GM06990 (cell line): ENCODE results near the gene PTGR3.

Experiments
- DNase-seq: peaks from one replicate; pipeline ENCODE4 v3.0.0-alpha.2; 2011; ENCODE audit not compliant: insufficient read length; ENCODE audit errors: extremely low read depth
- H3K27me3 ChIP-seq: replicated peaks from 2 replicates; pipeline ENCODE4 v1.6.0; 2011; ENCODE audit warnings: low read length; ENCODE audit not compliant: control insufficient read depth, insufficient read depth
- H3K36me3 ChIP-seq: 2 replicates; pipeline ENCODE4 v1.5.1; 2011; ENCODE audit warnings: low read length; ENCODE audit not compliant: control insufficient read depth, insufficient read depth
- H3K4me3 ChIP-seq: replicated peaks from 2 replicates; pipeline ENCODE4 v1.5.1; 2011; ENCODE audit warnings: low read depth, mild to moderate bottlenecking, control low read depth, low read length
- TF ChIP-seq, protein P1 (sequence below): IDR thresholded peaks from 2 replicates; pipeline ENCODE4 v1.5.1; 2011; ENCODE audit warnings: low read length, control low read depth, mild to moderate bottlenecking, inconsistent platforms; ENCODE audit not compliant: insufficient read depth, poor library complexity, severe bottlenecking

PTGR3 gene

DNA sequence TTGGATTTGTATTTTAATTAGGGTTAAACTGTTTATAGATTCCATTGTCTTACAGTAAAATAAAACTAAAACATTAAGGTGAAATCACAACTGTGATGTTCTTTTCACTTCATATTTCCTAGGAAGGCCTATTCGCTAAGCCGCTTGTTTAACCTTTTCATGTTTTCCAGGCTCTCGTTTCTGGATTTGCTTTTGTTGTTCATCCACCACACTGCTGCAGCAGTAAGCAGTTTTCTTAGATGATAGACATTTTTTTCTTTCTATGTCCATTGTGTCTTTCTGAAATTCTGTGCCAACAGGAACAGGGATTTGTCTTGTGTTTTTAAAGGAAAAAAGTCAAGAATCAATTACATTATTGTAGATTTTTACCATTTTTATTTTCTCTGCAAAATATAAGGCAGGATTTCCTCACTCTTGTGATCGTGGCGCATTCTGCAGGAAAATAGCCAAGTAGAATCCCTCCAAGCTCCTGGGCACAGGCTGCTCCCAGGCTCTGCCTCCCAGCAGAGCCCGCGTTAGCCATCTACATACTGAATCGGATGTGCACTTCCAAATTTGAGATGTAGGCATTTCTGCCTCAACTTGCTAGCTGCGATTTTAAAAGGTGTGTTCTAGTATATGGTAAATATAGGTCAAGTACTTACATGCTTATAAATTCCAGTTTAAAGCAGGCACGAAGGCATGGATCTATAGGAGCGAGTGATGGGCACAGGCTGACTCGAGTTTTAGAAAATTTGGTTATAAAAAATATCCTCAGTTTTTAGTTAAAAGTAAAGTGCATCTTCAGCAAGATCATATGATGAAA, 11.8 kb upstream of the PTGR3 start:
- no peak for DNase-seq
- Histone ChIP-seq H3K36me3 (no peaks in the 10 kb centered on the region), H3K4me3 (no peak overlapping the region), H3K27me3 (no peaks in the 10 kb centered on the region)
- TF ChIP-seq, protein P1, sequence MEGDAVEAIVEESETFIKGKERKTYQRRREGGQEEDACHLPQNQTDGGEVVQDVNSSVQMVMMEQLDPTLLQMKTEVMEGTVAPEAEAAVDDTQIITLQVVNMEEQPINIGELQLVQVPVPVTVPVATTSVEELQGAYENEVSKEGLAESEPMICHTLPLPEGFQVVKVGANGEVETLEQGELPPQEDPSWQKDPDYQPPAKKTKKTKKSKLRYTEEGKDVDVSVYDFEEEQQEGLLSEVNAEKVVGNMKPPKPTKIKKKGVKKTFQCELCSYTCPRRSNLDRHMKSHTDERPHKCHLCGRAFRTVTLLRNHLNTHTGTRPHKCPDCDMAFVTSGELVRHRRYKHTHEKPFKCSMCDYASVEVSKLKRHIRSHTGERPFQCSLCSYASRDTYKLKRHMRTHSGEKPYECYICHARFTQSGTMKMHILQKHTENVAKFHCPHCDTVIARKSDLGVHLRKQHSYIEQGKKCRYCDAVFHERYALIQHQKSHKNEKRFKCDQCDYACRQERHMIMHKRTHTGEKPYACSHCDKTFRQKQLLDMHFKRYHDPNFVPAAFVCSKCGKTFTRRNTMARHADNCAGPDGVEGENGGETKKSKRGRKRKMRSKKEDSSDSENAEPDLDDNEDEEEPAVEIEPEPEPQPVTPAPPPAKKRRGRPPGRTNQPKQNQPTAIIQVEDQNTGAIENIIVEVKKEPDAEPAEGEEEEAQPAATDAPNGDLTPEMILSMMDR: no peak

DNA sequence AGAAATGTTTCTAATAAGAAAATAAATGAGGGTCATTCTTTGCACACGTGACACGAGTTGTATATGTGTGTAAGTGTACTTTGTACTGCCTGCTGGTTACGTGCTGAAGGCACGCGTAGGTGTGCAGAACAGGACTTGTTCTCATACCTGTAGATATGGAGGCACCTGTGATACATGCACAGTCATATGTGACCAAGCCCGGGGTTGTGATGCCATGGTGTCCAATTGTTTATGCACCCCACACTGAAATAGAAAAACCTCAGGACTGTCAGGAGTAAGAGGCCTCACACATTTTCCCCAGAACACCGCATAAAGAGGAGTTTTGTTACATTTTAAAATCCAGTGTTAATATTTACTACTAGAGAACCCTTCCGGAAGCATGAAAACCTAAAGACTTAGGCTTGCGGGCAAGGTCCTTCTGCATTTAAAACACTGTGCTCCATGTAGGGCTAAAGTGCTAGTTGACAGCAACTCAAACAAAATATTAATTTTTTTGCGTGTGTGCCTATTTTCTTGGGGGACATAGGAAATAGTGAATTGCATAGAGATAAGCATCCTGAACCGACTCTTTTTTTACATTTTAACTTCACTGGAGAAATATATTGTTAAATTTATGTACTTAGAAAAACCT, 10.9 kb upstream of the PTGR3 start:
- TF ChIP-seq, protein P1: no peak
- DNase-seq: no peak
- Histone ChIP-seq H3K36me3 (no peaks in the 10 kb centered on the region), H3K4me3 (no peak overlapping the region), H3K27me3 (no peaks in the 10 kb centered on the region)

DNA sequence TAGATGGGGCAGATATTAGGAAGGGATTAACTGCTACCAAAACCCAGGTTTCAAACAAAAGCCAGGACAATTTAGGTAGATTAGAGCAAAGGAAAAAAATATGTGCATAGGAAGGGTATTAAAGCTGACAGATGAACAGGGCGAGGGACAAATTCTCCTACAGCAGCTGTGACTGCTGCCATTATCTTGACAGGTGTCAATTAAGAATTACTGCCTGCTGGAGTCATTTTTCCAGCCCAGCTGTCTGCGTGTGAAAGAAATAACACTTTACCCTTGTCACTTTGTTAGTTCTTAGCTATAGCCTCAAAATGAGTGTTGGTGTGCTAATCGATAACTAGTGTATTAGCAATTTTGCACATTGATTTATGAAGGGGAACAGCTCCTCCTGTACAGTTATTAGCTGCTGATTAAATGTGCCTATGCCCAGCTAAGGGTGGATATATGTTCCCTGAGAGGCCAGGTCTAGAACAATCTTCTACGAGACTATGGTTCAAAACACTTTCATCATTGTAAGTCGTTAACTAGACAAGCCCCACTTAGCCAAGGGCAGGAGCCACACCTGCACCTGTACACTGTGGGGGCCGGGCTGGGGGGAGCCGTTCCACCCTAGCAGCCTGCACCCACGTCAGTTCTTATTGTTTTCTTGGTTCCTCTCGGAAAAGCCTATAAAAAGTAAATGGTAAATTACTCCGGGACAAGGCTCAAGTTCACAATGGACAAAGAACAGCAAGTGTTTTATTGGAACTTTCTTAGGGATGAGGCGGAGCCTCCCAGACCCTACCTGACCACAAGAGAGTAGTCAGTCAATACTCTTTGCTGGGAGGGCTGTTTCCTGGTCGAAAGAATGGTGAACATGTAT, 9.4 kb upstream of the PTGR3 start:
- no peak for DNase-seq
- TF ChIP-seq, protein P1: no peak
- Histone ChIP-seq H3K27me3 (no peaks in the 10 kb centered on the region), H3K36me3 (no peaks in the 10 kb centered on the region), H3K4me3 (no peak overlapping the region)

DNA sequence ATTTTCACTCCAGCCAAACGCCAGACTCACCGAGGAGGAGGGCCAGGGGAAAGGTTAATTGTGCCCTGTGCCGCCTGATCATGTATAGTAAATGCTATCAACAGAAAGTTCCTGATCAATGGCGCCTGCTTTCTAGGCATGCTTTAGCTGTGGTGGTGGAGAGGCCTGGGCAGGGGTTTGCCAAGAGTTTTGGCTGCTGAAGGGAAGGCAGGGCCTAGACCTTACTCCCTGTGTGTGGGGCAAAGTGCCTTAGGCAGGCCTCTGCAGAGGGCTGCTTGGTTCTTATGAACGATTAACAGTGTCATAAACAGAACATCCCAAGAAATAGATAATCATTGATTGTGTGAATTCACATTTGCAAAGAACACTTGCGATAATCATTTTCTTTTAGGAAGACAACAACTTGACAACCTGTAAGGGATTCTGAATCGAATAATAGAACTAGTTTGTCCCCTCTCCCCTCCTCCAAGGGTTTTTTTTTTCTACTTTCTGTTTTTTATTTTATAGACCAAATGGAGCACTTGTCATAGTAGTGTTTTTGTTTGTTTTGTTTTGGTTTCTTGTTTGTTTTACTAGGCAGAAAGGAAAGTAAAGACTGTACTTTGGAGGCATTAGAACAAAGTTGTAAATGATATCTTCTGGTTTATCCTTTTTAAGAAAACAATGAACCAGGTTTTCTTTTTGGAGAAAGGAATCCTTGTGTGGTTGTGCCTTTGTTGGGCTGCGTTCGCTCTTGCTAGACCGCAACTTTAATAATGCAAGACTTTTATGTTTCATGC, 8.2 kb upstream of the PTGR3 start:
- no peak for DNase-seq
- TF ChIP-seq, protein P1: no peak
- Histone ChIP-seq H3K36me3 (no peaks in the 10 kb centered on the region), H3K4me3 (no peak overlapping the region), H3K27me3 (no peaks in the 10 kb centered on the region)

DNA sequence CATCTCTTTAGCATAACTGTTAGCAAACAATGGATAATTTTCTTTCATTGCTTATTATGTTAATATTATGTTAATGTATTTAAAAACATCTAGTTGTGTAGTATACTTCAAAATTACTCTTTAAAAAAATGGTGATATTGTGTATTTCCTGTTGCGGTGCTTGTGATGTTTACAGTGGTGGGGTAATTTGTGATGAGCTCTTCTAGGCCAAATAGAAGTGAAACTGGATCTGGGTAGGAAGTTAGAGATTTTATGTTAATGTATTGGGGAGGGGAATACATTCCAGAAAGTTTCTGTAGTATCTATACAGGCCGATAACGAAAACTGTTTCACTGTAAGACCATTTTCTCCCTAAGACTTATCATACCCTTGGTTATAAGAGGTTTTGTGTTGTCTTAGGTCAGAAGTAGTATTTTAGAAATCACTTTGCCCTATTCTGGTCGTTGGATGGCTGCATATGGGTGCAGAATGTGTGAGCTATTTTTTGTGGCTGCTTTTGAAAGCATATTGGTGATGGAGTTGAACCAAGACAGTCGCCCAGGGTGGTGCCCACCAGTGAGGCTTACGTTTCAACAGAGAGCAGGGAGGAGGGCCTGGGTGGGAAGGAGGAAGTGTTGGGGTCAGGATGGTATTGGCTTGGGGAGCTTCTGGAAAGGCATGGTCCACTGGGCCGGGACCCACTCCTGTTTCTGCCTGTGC, 7.4 kb upstream of the PTGR3 start:
- no peak overlapping the region for H3K4me3 ChIP-seq
- no peaks in the 10 kb centered on the region for H3K36me3 ChIP-seq
- DNase-seq: no peak
- TF ChIP-seq, protein P1: no peak
- no peaks in the 10 kb centered on the region for H3K27me3 ChIP-seq
